Upper lobe of right lung (tissue), 1 donor: ENCODE measurements around the gene PDCD1LG2. TPM values are rescaled to one million over a fixed set of nuclear protein-coding genes. Genes with fewer than 3 reads are reported as not detected.
"Not testable (repeated sequence)": the region's sequence is repeated elsewhere in the genome, so short reads cannot be mapped to it uniquely, and the experiment has no call there.

Experiments
- ATAC-seq: fragments of 200-7000 bp; cut with Tn5 transposase; one replicate; pipeline ENCODE4 v1.9.1; 2020; ENCODE audit warnings: mild to moderate bottlenecking, moderate library complexity
- DNase-seq: peaks from one replicate; pipeline ENCODE4 v3.0.0-alpha.2; 2020
- H3K27ac ChIP-seq: fragments of 200-600 bp; one replicate; pipeline ENCODE4 v1.8.0; 2022
- H3K27me3 ChIP-seq: fragments of 200-600 bp; one replicate; pipeline ENCODE4 v1.8.0; 2022; ENCODE audit warnings: mild to moderate bottlenecking
- H3K36me3 ChIP-seq: fragments of 200-600 bp; one replicate; pipeline ENCODE4 v1.8.0; 2022
- H3K4me1 ChIP-seq: fragments of 200-600 bp; one replicate; pipeline ENCODE4 v1.8.0; 2022
- H3K4me3 ChIP-seq: fragments of 200-600 bp; one replicate; pipeline ENCODE4 v1.8.0; 2022; ENCODE audit warnings: mild to moderate bottlenecking
- H3K9me3 ChIP-seq: fragments of 200-600 bp; one replicate; pipeline ENCODE4 v1.8.0; 2022
- intact Hi-C: fragments of 100-400 bp; cut with DNase I; formaldehyde crosslinking; loops from one replicate; pipeline ENCODE4 v1.11.0; 2022
- total RNA-seq: library from RNA; stranded (reverse); fragmentation: NEBNext Ultra II Directional; extraction: Animal tissue kit (Norgen Biotek cat#: 25700); gene quantifications from one replicate; pipeline ENCODE4 v1.2.1, GENCODE V29; 2021
- TF ChIP-seq, protein P1 (sequence below): fragments of 200-600 bp; IDR thresholded peaks from one replicate; pipeline ENCODE4 v1.8.0; 2022; ENCODE audit warnings: antibody characterized with exemption
- donor health status: DM: no; HTN: yes; CAD: no; lungs with severe emphysema.

The PDCD1LG2 gene
- total RNA-seq, 1 donor from 2014 or later: 6.3 TPM

DNA sequence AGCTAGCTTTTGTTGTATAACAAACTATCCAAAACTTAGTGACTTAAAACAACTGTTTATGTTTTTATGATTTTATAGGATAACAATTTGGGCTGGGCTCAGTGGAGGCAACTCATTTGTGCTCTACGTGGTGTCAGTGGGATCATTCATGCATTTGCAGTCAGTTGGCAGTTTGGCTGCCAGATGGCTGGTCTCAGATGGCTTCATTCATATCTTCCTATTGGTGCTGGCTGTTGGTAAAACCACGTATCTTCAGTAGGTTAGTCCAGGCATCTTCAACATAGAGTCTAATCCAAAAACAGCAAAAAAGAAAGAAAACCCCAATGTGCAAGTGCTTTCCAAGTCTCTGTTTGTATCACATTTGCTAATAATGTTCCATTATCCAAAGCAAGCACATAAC, 66.9 kb downstream of the PDCD1LG2 start:
- no peak for DNase-seq

GRCh38 chr9:5578018-5578697, 67.8 kb downstream of the PDCD1LG2 start:
- ATAC-seq (no peak), DNase-seq (no peak)
- no peak overlapping the region for H3K27ac ChIP-seq
- TF ChIP-seq, protein P1, sequence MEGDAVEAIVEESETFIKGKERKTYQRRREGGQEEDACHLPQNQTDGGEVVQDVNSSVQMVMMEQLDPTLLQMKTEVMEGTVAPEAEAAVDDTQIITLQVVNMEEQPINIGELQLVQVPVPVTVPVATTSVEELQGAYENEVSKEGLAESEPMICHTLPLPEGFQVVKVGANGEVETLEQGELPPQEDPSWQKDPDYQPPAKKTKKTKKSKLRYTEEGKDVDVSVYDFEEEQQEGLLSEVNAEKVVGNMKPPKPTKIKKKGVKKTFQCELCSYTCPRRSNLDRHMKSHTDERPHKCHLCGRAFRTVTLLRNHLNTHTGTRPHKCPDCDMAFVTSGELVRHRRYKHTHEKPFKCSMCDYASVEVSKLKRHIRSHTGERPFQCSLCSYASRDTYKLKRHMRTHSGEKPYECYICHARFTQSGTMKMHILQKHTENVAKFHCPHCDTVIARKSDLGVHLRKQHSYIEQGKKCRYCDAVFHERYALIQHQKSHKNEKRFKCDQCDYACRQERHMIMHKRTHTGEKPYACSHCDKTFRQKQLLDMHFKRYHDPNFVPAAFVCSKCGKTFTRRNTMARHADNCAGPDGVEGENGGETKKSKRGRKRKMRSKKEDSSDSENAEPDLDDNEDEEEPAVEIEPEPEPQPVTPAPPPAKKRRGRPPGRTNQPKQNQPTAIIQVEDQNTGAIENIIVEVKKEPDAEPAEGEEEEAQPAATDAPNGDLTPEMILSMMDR: no peak
- H3K9me3 ChIP-seq: no peaks in the 10 kb centered on the region
- no peaks in the 10 kb centered on the region for H3K36me3 ChIP-seq
- no peaks in the 10 kb centered on the region for H3K27me3 ChIP-seq
- H3K4me1 ChIP-seq: no peaks in the 10 kb centered on the region
- intact Hi-C loops: no loop called here
- H3K4me3 ChIP-seq: no peak overlapping the region

More for the DNA sequence above, 66.9 kb downstream of the PDCD1LG2 start:
- Histone ChIP-seq H3K4me3 (no peak overlapping the region), H3K36me3 (no peaks in the 10 kb centered on the region), H3K27me3 (no peaks in the 10 kb centered on the region), H3K4me1 (no peaks in the 10 kb centered on the region), H3K9me3 (no peaks in the 10 kb centered on the region), H3K27ac (no peak overlapping the region)
- ATAC-seq: no peak
- TF ChIP-seq, protein P1: no peak
- intact Hi-C loops: no loop called here

GRCh38 chr9:5578698-5579085, 68.4 kb downstream of the PDCD1LG2 start:
- intact Hi-C loops: no loop called here
- no peaks in the 10 kb centered on the region for H3K4me1 ChIP-seq
- ATAC-seq: no peak
- H3K9me3 ChIP-seq: no peaks in the 10 kb centered on the region
- no peaks in the 10 kb centered on the region for H3K36me3 ChIP-seq
- TF ChIP-seq, protein P1: no peak
- H3K27me3 ChIP-seq: no peaks in the 10 kb centered on the region
- DNase-seq: no peak
- no peak overlapping the region for H3K4me3 ChIP-seq
- H3K27ac ChIP-seq: no peak overlapping the region

- Histone ChIP-seq H3K27ac (no peak overlapping the region), H3K36me3 (no peaks in the 10 kb centered on the region), H3K4me1 (no peaks in the 10 kb centered on the region), H3K27me3 (no peaks in the 10 kb centered on the region), H3K4me3 (no peak overlapping the region), H3K9me3 (no peaks in the 10 kb centered on the region)
- ATAC-seq (no peak), DNase-seq (no peak)
- TF ChIP-seq, protein P1: no peak
- intact Hi-C loops: no loop called here
Observed at GRCh38 chr9:5579881-5580280, 69.5 kb downstream of the PDCD1LG2 start.

- intact Hi-C loops: no loop called here
- TF ChIP-seq, protein P1: no peak
- ATAC-seq: no peak
- Histone ChIP-seq H3K4me3 (no peak overlapping the region), H3K27me3 (no peaks in the 10 kb centered on the region), H3K36me3 (no peaks in the 10 kb centered on the region), H3K27ac (no peak overlapping the region), H3K9me3 (no peaks in the 10 kb centered on the region), H3K4me1 (no peaks in the 10 kb centered on the region)
- DNase-seq: no peak
Observed at GRCh38 chr9:5580650-5581049, 70.3 kb downstream of the PDCD1LG2 start.

GRCh38 chr9:5581706-5582105, 71.4 kb downstream of the PDCD1LG2 start:
- H3K27me3 ChIP-seq, ATAC-seq, H3K9me3 ChIP-seq, H3K27ac ChIP-seq, DNase-seq, H3K4me3 ChIP-seq, intact Hi-C loops, H3K4me1 ChIP-seq, H3K36me3 ChIP-seq: not testable (repeated sequence)
